K562 (cell line): ENCODE data around the gene BBX. TPM values are rescaled to one million over a fixed set of nuclear protein-coding genes. Genes with fewer than 3 reads are reported as not detected.
A peak's percentile ranks its signal among the peaks of the same experiment; 100 is the strongest.
"Not testable (repeated sequence)": the region's sequence is repeated elsewhere in the genome, so short reads cannot be mapped to it uniquely, and the experiment has no call there.

Experiments
- ATAC-seq: fragments of 200-7000 bp; cut with Tn5 transposase; 3 replicates; pipeline ENCODE4 v1.9.1; 2020; ENCODE audit warnings: moderate library complexity
- BruUV-seq: library from RNA; stranded (reverse); fragments of 400-500 nt; replicated peaks from 2 replicates; lab custom pipeline; 2021; lab: Mats Ljungman, UMichigan
- CTCF ChIA-PET: fragments of 300-600 bp; formaldehyde crosslinking; extraction: SDS; loops from one replicate; lab custom pipeline; 2021; ENCODE audit warnings: low intra/inter-chr PET ratio; lab: Yijun Ruan, JAX
- POLR2A ChIA-PET: fragments of 300-600, 350-650 bp; sonication (Branson Sonifier 250); formaldehyde crosslinking; extraction: SDS; loops from one replicate; lab custom pipeline; 2021; ENCODE audit warnings: antibody characterized with exemption, inconsistent platforms; lab: Yijun Ruan, JAX
- DNase-seq, 4 experiments: peaks; one replicate each; pipeline versions ENCODE4 v3.0.0 to v3.0.0-alpha.2; 2011 to 2018; ENCODE audit warnings: low spot score in 3 of 4, mixed read lengths in 3 of 4; ENCODE audit errors: extremely low read depth in 1 of 4
- FAIRE-seq: peaks from 2 replicates; lab custom pipeline; 2011; peaks lifted over from hg19 to GRCh38; lab: Jason Lieb, UNC
- H2AFZ ChIP-seq: 2 replicates; pipeline ENCODE4 v1.6.0; 2011; ENCODE audit warnings: low read depth, low read length, control low read depth, inconsistent platforms
- H3K27ac ChIP-seq: fragments of 200-600 bp; 3 replicates; pipeline ENCODE4 v1.8.0; 2011; ENCODE audit warnings: low read depth, mild to moderate bottlenecking, control low read depth, inconsistent platforms, low read length, moderate library complexity, mixed read lengths; ENCODE audit errors: extremely low read depth
- H3K27me3 ChIP-seq, 2 experiments: fragments of 300-600 bp in 1 of 2; 2 replicates in 1 of 2; 3 replicates in 1 of 2; pipeline versions ENCODE4 v1.6.0 to v1.8.0; 2011; ENCODE audit warnings: inconsistent platforms in 2 of 2, low read length in 2 of 2, mild to moderate bottlenecking in 1 of 2, mixed read lengths in 1 of 2, moderate library complexity in 1 of 2; ENCODE audit not compliant: control insufficient read depth in 2 of 2, insufficient read depth in 2 of 2
- H3K36me3 ChIP-seq: fragments of 300-600 bp; 3 replicates; pipeline ENCODE4 v1.8.0; 2011; ENCODE audit warnings: mild to moderate bottlenecking, low read length, inconsistent platforms; ENCODE audit not compliant: control insufficient read depth, insufficient read depth
- H3K4me1 ChIP-seq, 2 experiments: fragments of 200-600 bp in 1 of 2; replicated peaks in 1 of 2; 2 replicates in 1 of 2; 3 replicates in 1 of 2; pipeline versions ENCODE4 v1.5.1 to v1.8.0; 2011; ENCODE audit warnings: inconsistent platforms in 2 of 2, low read length in 2 of 2, mild to moderate bottlenecking in 1 of 2, mixed read lengths in 1 of 2, moderate library complexity in 1 of 2; ENCODE audit not compliant: control insufficient read depth in 2 of 2, insufficient read depth in 2 of 2
- H3K4me2 ChIP-seq: 2 replicates; pipeline ENCODE4 v1.6.1; 2011; ENCODE audit warnings: low read length, control low read depth, inconsistent platforms, mixed read lengths; ENCODE audit not compliant: insufficient read depth
- H3K4me3 ChIP-seq: fragments of 200-600 bp; sonication (generic), shearing (Covaris generic); 2 replicates; pipeline ENCODE4 v1.5.1; 2016; ENCODE audit warnings: control low read depth, inconsistent platforms
- H3K79me2 ChIP-seq: fragments of 200-600 bp; 3 replicates; pipeline ENCODE4 v1.8.0; 2011; ENCODE audit warnings: low read length, inconsistent platforms; ENCODE audit not compliant: control insufficient read depth, insufficient read depth
- H3K9ac ChIP-seq, 2 experiments: 2 replicates each; pipeline versions ENCODE4 v1.6.0 to v1.6.1; 2011; ENCODE audit warnings: low read depth in 2 of 2, low read length in 2 of 2, control low read depth in 1 of 2, inconsistent platforms in 1 of 2, mild to moderate bottlenecking in 1 of 2, mixed read lengths in 1 of 2; ENCODE audit not compliant: insufficient read depth in 1 of 2
- H3K9me1 ChIP-seq: one replicate; pipeline ENCODE4 v1.6.0; 2011; ENCODE audit warnings: inconsistent platforms, mild to moderate bottlenecking, low read length, moderate library complexity; ENCODE audit not compliant: control insufficient read depth, insufficient read depth
- H3K9me3 ChIP-seq: replicated peaks from 2 replicates; pipeline ENCODE4 v1.5.1; 2011; ENCODE audit warnings: low read depth, low read length, inconsistent platforms; ENCODE audit not compliant: control insufficient read depth, insufficient read depth
- H4K20me1 ChIP-seq: replicated peaks from 2 replicates; pipeline ENCODE4 v1.6.1; 2011; ENCODE audit warnings: low read length, inconsistent platforms, mixed read lengths; ENCODE audit not compliant: control insufficient read depth, insufficient read depth
- ATF1 ChIP-seq, 2 experiments: fragments of 450-650 bp in 1 of 2; IDR thresholded peaks; 2 replicates each; pipeline ENCODE4 v1.6.1; 2016; ENCODE audit warnings: missing compliant biosample characterization in 1 of 2, missing genetic modification characterization in 1 of 2
- ESRRA ChIP-seq: fragments of 450-650 bp; IDR thresholded peaks from 2 replicates; pipeline ENCODE4 v1.6.1; 2014; ENCODE audit warnings: low read depth, mild to moderate bottlenecking, moderate library complexity, borderline replicate concordance
- FOXM1 ChIP-seq, 2 experiments: fragments of 450-650 bp in 1 of 2; sonication (generic) in 1 of 2; formaldehyde crosslinking in 1 of 2; IDR thresholded peaks; 2 replicates each; pipeline versions ENCODE4 v1.6.1 to v1.9.0; 2017 to 2022; ENCODE audit warnings: low read depth in 2 of 2, mild to moderate bottlenecking in 2 of 2, missing genetic modification reagents in 1 of 2, moderate library complexity in 1 of 2
- MECOM ChIP-seq: fragments of 250-450 bp; sonication (Bioruptor Pico); IDR thresholded peaks from 2 replicates; pipeline ENCODE4 v1.8.0; 2022; ENCODE audit warnings: inconsistent platforms
- MEIS2 ChIP-seq: fragments of 450-650 bp; IDR thresholded peaks from 2 replicates; pipeline ENCODE4 v1.6.1; 2014; ENCODE audit warnings: mild to moderate bottlenecking; ENCODE audit not compliant: partially characterized antibody
- ZFPM2 ChIP-seq: fragments of 250-450 bp; sonication (Bioruptor Pico); IDR thresholded peaks from 2 replicates; pipeline ENCODE4 v1.5.1; 2022; ENCODE audit warnings: mild to moderate bottlenecking
- WGBS: fragments of 100-300 bp; shearing (Covaris generic); methylation state at CpG from one replicate; pipeline ENCODE4 v1.1.6; 2016; ENCODE audit warnings: low coverage, mixed read lengths; ENCODE audit not compliant: insufficient coverage; ENCODE audit errors: missing lambda C conversion rate; 5-methylcytosine and 5-hydroxymethylcytosine counted together
- in situ Hi-C: fragments of 300-500 bp; cut with MboI; formaldehyde crosslinking; loops from 4 replicates; pipeline ENCODE4 v1.15.0; 2018; ENCODE audit warnings: inconsistent platforms, mixed read lengths
- intact Hi-C: fragments of 100-400 bp; cut with micrococcal nuclease; formaldehyde crosslinking; loops from 2 replicates; pipeline ENCODE4 v1.14.2; 2022
- polyA plus RNA-seq, 8 experiments: library from polyadenylated mRNA; depleted of rRNA in 4 of 8; stranded (reverse) in 5 of 8; unstranded in 3 of 8; fragments of >200 nt; fragmentation: Nextera tagmentation in 2 of 8; fragmentation: Illumina TruSeq in 1 of 8; extraction: Ambion mirVana in 2 of 8; extraction: Trizol in 1 of 8; gene quantifications; 2 replicates each; pipeline versions ENCODE4 v1.2.1 to v1.2.3, GENCODE V29; 2011 to 2014; ENCODE audit warnings: inconsistent platforms in 1 of 8, missing spikeins in 1 of 8
- total RNA-seq, 7 experiments: library from RNA; depleted of rRNA in 6 of 7; stranded (reverse); fragments of >200 nt in 6 of 7; fragmentation: Illumina TruSeq in 2 of 7; extraction: Trizol in 2 of 7; gene quantifications; 2 replicates each; pipeline versions ENCODE4 v1.2.1 to v1.2.3, GENCODE V29; 2011 to 2021; ENCODE audit warnings: low replicate concordance in 1 of 7
- TF ChIP-seq, protein P1 (sequence below): fragments of 250-450 bp; sonication (Bioruptor Pico); IDR thresholded peaks from 2 replicates; pipeline ENCODE4 v1.8.0; 2022; ENCODE audit warnings: inconsistent platforms, mild to moderate bottlenecking, moderate library complexity, borderline replicate concordance

Gene BBX
- total and polyA plus RNA-seq, 9 of the 15 experiments (the other 6 are each of a cell fraction or from before 2014, with no cell fraction given) = 4.9 to 19.5 (median 11.8) TPM

DNA sequence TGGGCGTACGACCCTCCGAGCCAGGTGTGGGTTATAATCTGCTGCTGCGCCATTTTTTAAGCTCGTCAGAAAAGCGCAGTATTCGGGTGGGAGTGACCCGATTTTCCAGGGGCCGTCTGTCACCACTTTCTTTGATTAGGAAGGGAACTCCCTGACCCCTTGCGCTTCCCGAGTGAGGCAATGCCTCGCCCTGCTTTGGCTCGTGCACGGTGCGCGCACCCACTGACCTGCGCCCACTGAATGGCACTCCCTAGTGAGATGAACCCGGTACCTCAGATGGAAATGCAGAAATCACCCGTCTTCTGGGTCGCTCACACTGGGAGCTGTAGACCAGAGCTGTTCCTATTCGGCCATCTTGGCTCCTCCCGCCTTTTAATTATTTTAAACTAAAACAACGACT lies 175.1 kb downstream of the BBX start:
- H3K27me3 ChIP-seq, H3K27ac ChIP-seq, intact Hi-C loops, POLR2A ChIA-PET, DNase-seq, FAIRE-seq, ATAC-seq, H3K36me3 ChIP-seq, H3K9me3 ChIP-seq, H3K4me2 ChIP-seq, H3K79me2 ChIP-seq, in situ Hi-C loops, H2AFZ ChIP-seq, H3K9me1 ChIP-seq, H3K9ac ChIP-seq, CTCF ChIA-PET, BruUV-seq, H4K20me1 ChIP-seq, H3K4me1 ChIP-seq: not testable (repeated sequence)
- WGBS = 22% methylated on average over 14 of the region's 23 CpGs
- H3K4me3 ChIP-seq = peak overlapping the region; percentile 27; the same call in 1 of the 2 replicates

- POLR2A ChIA-PET = interaction anchor here (1.0 kb wide), 1 partner anchor 54 kb away, joined by 4 read pairs; no protein-coding TSS in a partner anchor
- CTCF ChIA-PET = no interaction called here
- TF ChIP-seq ESRRA (no peak), MEIS2 (no peak), FOXM1 (IDR thresholded peaks at IDR 0.05; ENCODE audit: low read depth) (no peak), FOXM1 (CRISPR knock-in tag; IDR thresholded peaks at IDR 0.05; ENCODE audit: low read depth) (no peak), ATF1 (CRISPR knock-in tag; IDR thresholded peaks at IDR 0.05) (no peak), ATF1 (tag; IDR thresholded peaks at IDR 0.05) (no peak), ZFPM2 (CRISPR knock-in tag) (no peak), MECOM (CRISPR knock-in tag) (no peak)
- TF ChIP-seq, protein P1, sequence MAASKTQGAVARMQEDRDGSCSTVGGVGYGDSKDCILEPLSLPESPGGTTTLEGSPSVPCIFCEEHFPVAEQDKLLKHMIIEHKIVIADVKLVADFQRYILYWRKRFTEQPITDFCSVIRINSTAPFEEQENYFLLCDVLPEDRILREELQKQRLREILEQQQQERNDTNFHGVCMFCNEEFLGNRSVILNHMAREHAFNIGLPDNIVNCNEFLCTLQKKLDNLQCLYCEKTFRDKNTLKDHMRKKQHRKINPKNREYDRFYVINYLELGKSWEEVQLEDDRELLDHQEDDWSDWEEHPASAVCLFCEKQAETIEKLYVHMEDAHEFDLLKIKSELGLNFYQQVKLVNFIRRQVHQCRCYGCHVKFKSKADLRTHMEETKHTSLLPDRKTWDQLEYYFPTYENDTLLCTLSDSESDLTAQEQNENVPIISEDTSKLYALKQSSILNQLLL (CRISPR knock-in tag) = no peak
Observed at GRCh38 chr3:107699682-107700081, 176.9 kb downstream of the BBX start.

More at GRCh38 chr3:107699682-107700081, 176.9 kb downstream of the BBX start:
- no peaks in the 10 kb centered on the region for H3K9me1 ChIP-seq
- H3K36me3 ChIP-seq = no peaks in the 10 kb centered on the region
- no peak for DNase-seq
- H3K4me2 ChIP-seq = no peak overlapping the region
- intact Hi-C loops (no loop called here), in situ Hi-C loops (no loop called here)
- no peaks in the 10 kb centered on the region for H3K79me2 ChIP-seq
- no peak overlapping the region for H3K27ac ChIP-seq
- no peaks in the 10 kb centered on the region; a peak in 1 of 5 replicates for H3K4me1 ChIP-seq
- no peak for ATAC-seq
- BruUV-seq = no TSS peak
- H2AFZ ChIP-seq = no peak overlapping the region
- H3K9ac ChIP-seq = no peak overlapping the region
- H3K27me3 ChIP-seq = no peaks in the 10 kb centered on the region
- FAIRE-seq = no peak
- no peaks in the 10 kb centered on the region for H3K9me3 ChIP-seq
- H4K20me1 ChIP-seq = peaks cover 4% of the 10 kb centered on the region; the same call in 1 of the 2 replicates
- WGBS = 4% methylated on average over 2 of the region's 2 CpGs
- no peak overlapping the region for H3K4me3 ChIP-seq
